HUES64 (cell line): ENCODE measurements around the gene HBB. TPM values are rescaled to one million over a fixed set of nuclear protein-coding genes. Genes with fewer than 3 reads are reported as not detected.

ENCODE experiments used
- H3K27ac ChIP-seq: 2 replicates; pipeline ENCODE4 v1.7.0; 2013; ENCODE audit warnings: low read depth, low read length, inconsistent platforms
- H3K27me3 ChIP-seq: 2 replicates; pipeline ENCODE4 v1.6.1; 2013; ENCODE audit warnings: mild to moderate bottlenecking, low read length; ENCODE audit not compliant: insufficient read depth
- H3K36me3 ChIP-seq: 2 replicates; pipeline ENCODE4 v1.6.1; 2013; ENCODE audit warnings: mild to moderate bottlenecking, low read length; ENCODE audit not compliant: insufficient read depth
- H3K4me1 ChIP-seq: 2 replicates; pipeline ENCODE4 v1.6.1; 2013; ENCODE audit warnings: mild to moderate bottlenecking, low read length, moderate library complexity; ENCODE audit not compliant: insufficient read depth
- H3K4me3 ChIP-seq: 2 replicates; pipeline ENCODE4 v1.5.1; 2013; ENCODE audit warnings: mild to moderate bottlenecking, low read length, moderate library complexity
- H3K9ac ChIP-seq: 2 replicates; pipeline ENCODE4 v1.6.1; 2013; ENCODE audit warnings: mild to moderate bottlenecking, low read depth, low read length
- H3K9me3 ChIP-seq: 2 replicates; pipeline ENCODE4 v1.6.1; 2013; ENCODE audit warnings: low read depth, low read length; ENCODE audit not compliant: insufficient read depth
- WGBS: fragments of 150-250, 120-280 bp; methylation state at CpG from one replicate; pipeline ENCODE4 v1.1.7; 2013; ENCODE audit warnings: missing lambda C conversion rate; 5-methylcytosine and 5-hydroxymethylcytosine counted together
- polyA plus RNA-seq, 2 experiments: library from polyadenylated mRNA; stranded (reverse); fragments of 50-300 nt; gene quantifications; one replicate each; pipeline ENCODE4 v1.2.3, GENCODE V29; 2013

HBB gene
- not detected for polyA plus RNA-seq (2013, experiment 1 of 2)
- polyA plus RNA-seq (2013, experiment 2 of 2), result not detected

GRCh38 chr11:5226732-5227310, at the start of gene HBB:
Gene HBB, minus strand, starts transcription at chr11:5227071. Its CDS starts 50 bp downstream, at chr11:5227021.
- Histone ChIP-seq H3K4me1 (no peaks in the 10 kb centered on the region), H3K27ac (no peak within 1 kb of the TSS), H3K9ac (no peak within 1 kb of the TSS), H3K27me3 (no peaks in the 10 kb centered on the region), H3K4me3 (no peak within 1 kb of the TSS), H3K36me3 (no peaks in the 10 kb centered on the region), H3K9me3 (peaks cover 5% of the 10 kb centered on the region; the same call in 1 of the 2 replicates)
- WGBS, result 92% methylated on average over 3 of the region's 3 CpGs

- no peaks in the 10 kb centered on the region for H3K27me3 ChIP-seq
- H3K4me3 ChIP-seq, result no peak overlapping the region
- no peaks in the 10 kb centered on the region for H3K36me3 ChIP-seq
- 94% methylated on average over 6 of the region's 6 CpGs for WGBS
- no peaks in the 10 kb centered on the region for H3K9me3 ChIP-seq
- 0 out of 2 replicates have a peak, but pooled peaks cover under 1% of the 10 kb centered on the region for H3K4me1 ChIP-seq
- no peak overlapping the region for H3K27ac ChIP-seq
- no peak overlapping the region for H3K9ac ChIP-seq
Observed at GRCh38 chr11:5275369-5276110, 48.7 kb upstream of the HBB start.

- WGBS, result 82% methylated on average over 5 of the region's 5 CpGs
- Histone ChIP-seq H3K9me3 (no peaks in the 10 kb centered on the region), H3K4me3 (no peak overlapping the region), H3K36me3 (no peaks in the 10 kb centered on the region), H3K4me1 (no peaks in the 10 kb centered on the region), H3K27me3 (no peaks in the 10 kb centered on the region), H3K27ac (no peak overlapping the region), H3K9ac (no peak overlapping the region)
Observed at GRCh38 chr11:5274395-5274794, 47.5 kb upstream of the HBB start.

- Histone ChIP-seq H3K27ac (no peak overlapping the region), H3K9ac (no peak overlapping the region), H3K27me3 (no peaks in the 10 kb centered on the region), H3K4me1 (no peaks in the 10 kb centered on the region), H3K36me3 (no peaks in the 10 kb centered on the region), H3K9me3 (no peaks in the 10 kb centered on the region), H3K4me3 (no peak overlapping the region)
- WGBS, result 89% methylated on average over 3 of the region's 4 CpGs
Observed at GRCh38 chr11:5272395-5273017, 45.6 kb upstream of the HBB start.

- Histone ChIP-seq H3K4me3 (no peak within 1 kb of the TSS), H3K9ac (no peak within 1 kb of the TSS), H3K4me1 (no peaks in the 10 kb centered on the region), H3K36me3 (no peaks in the 10 kb centered on the region), H3K27ac (no peak within 1 kb of the TSS), H3K9me3 (no peaks in the 10 kb centered on the region), H3K27me3 (no peaks in the 10 kb centered on the region)
- 94% methylated on average over 4 of the region's 4 CpGs for WGBS
Observed at GRCh38 chr11:5269715-5270147, 42.9 kb upstream of the HBB start, which contains the start of gene HBE1. Gene HBE1, minus strand, starts transcription at chr11:5269945. Its CDS starts 55 bp downstream, at chr11:5269890.

GRCh38 chr11:5267033-5267563, 40.2 kb upstream of the HBB start:
- no peaks in the 10 kb centered on the region for H3K9me3 ChIP-seq
- no peak overlapping the region for H3K9ac ChIP-seq
- 93% methylated on average over 2 of the region's 2 CpGs for WGBS

GRCh38 chr11:5266609-5267008, 39.7 kb upstream of the HBB start:
- H3K27ac ChIP-seq, result no peak overlapping the region
- no peaks in the 10 kb centered on the region for H3K27me3 ChIP-seq
- no peaks in the 10 kb centered on the region for H3K36me3 ChIP-seq
- no peak overlapping the region for H3K9ac ChIP-seq
- no peaks in the 10 kb centered on the region for H3K9me3 ChIP-seq
- no peaks in the 10 kb centered on the region for H3K4me1 ChIP-seq
- H3K4me3 ChIP-seq, result no peak overlapping the region

More at GRCh38 chr11:5267033-5267563, 40.2 kb upstream of the HBB start:
- H3K27ac ChIP-seq, result no peak overlapping the region
- no peaks in the 10 kb centered on the region for H3K27me3 ChIP-seq
- H3K4me3 ChIP-seq, result no peak overlapping the region
- no peaks in the 10 kb centered on the region for H3K4me1 ChIP-seq
- no peaks in the 10 kb centered on the region for H3K36me3 ChIP-seq

- H3K9ac ChIP-seq, result no peak overlapping the region
- no peaks in the 10 kb centered on the region for H3K9me3 ChIP-seq
- H3K27me3 ChIP-seq, result no peaks in the 10 kb centered on the region
- H3K36me3 ChIP-seq, result no peaks in the 10 kb centered on the region
- H3K4me3 ChIP-seq, result no peak overlapping the region
- 100% methylated on average over 1 of the region's 2 CpGs for WGBS
- no peaks in the 10 kb centered on the region for H3K4me1 ChIP-seq
- H3K27ac ChIP-seq, result no peak overlapping the region
Observed at GRCh38 chr11:5265832-5266231, 39.0 kb upstream of the HBB start.

GRCh38 chr11:5258543-5259262, 31.8 kb upstream of the HBB start:
- WGBS, result 71% methylated on average over 7 of the region's 7 CpGs
- H3K9me3 ChIP-seq, result no peaks in the 10 kb centered on the region
- no peak overlapping the region for H3K9ac ChIP-seq
- no peak overlapping the region for H3K4me3 ChIP-seq
- H3K27me3 ChIP-seq, result no peaks in the 10 kb centered on the region; the same call in 1 of the 2 replicates
- peaks cover 19% of the 10 kb centered on the region for H3K4me1 ChIP-seq
- no peak overlapping the region; the same call in 1 of the 2 replicates for H3K27ac ChIP-seq
- H3K36me3 ChIP-seq, result no peaks in the 10 kb centered on the region

- Histone ChIP-seq H3K9ac (no peak overlapping the region), H3K9me3 (no peaks in the 10 kb centered on the region), H3K27me3 (no peaks in the 10 kb centered on the region; the same call in 1 of the 2 replicates), H3K4me3 (no peak overlapping the region), H3K4me1 (peaks cover 19% of the 10 kb centered on the region), H3K36me3 (no peaks in the 10 kb centered on the region), H3K27ac (no peak overlapping the region; the same call in 1 of the 2 replicates)
- 10% methylated on average over 2 of the region's 2 CpGs for WGBS
Observed at GRCh38 chr11:5257296-5257695, 30.4 kb upstream of the HBB start.
